Measurements from ENCODE around the gene MAP3K5.

The MAP3K5 gene

DNA sequence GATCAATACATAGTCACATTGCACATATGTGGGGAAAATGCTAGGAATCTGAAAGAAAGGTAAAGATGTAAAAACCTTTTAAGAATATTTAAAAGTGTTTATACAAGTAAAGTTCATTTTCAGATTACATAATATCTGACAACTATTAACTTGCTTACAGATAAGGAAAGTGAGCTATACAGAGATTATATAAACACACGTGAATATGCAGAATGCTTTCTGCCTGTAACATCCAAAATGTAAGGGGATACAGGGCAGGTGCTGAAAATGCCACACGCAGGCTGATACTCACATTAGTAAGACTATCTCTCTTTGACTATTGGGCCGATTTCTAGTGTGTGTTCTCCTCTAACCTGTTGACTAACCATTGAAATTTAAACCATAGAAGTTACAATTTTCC lies 224.1 kb downstream of the MAP3K5 start:
- H3K9ac ChIP-seq (ENCODE audit: low read length): no peak overlapping the region
- no peaks in the 10 kb centered on the region for H3K27me3 ChIP-seq (ENCODE audit: control insufficient read depth, insufficient read depth, low read length)
- no peaks in the 10 kb centered on the region for H3K4me1 ChIP-seq (ENCODE audit: control insufficient read depth, insufficient read depth, low read length)
- H3K4me3 ChIP-seq (ENCODE audit: low read length): no peak overlapping the region
- no peak overlapping the region for H3K27ac ChIP-seq (ENCODE audit: low read depth, low read length)
- H3K36me3 ChIP-seq (ENCODE audit: control insufficient read depth, insufficient read depth, low read length): peaks cover 5% of the 10 kb centered on the region

DNA sequence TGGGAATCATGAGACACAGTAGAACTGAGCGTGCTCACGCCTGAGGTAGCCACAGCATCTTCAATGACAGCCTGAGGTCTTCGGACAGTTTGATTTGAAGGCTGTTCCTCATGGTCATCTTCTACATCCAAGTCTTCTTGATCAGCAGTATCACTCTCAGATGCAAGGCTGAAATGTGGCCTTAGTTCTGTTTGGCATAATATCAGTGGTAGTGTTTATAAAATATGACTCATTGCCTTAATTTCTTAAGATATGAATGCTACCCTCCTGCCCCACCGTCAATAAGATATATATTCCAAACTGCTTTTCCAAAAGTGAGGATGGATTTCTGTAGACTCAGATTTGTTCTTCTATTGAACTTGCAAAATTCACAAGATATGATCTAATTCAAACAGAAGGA lies 224.6 kb downstream of the MAP3K5 start:
- Histone ChIP-seq H3K4me3 (ENCODE audit: low read length) (no peak overlapping the region), H3K27ac (ENCODE audit: low read depth, low read length) (no peak overlapping the region), H3K4me1 (ENCODE audit: control insufficient read depth, insufficient read depth, low read length) (no peaks in the 10 kb centered on the region), H3K36me3 (ENCODE audit: control insufficient read depth, insufficient read depth, low read length) (peaks cover 2% of the 10 kb centered on the region), H3K27me3 (ENCODE audit: control insufficient read depth, insufficient read depth, low read length) (no peaks in the 10 kb centered on the region), H3K9ac (ENCODE audit: low read length) (no peak overlapping the region)

DNA sequence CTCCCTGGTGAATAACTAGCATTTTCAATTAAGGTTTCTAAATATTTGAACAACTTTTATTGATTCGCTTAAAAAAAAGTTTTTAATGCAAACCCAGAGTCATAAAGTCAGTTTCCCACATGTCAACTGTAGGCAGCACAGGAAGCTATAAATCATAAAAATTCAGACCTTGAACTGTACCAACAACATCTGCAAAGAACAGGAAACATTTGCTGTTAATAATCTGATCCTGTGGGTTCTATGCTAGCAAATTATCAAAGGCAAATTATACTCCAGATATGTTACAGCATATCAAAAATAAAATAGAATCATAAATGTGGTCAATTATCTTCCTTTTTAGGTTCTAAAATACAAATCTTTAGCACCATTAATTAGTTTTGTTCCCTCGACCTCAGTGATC lies 225.4 kb downstream of the MAP3K5 start:
- no peaks in the 10 kb centered on the region for H3K4me1 ChIP-seq (ENCODE audit: control insufficient read depth, insufficient read depth, low read length)
- H3K4me3 ChIP-seq (ENCODE audit: low read length): no peak overlapping the region
- H3K9ac ChIP-seq (ENCODE audit: low read length): no peak overlapping the region
- H3K36me3 ChIP-seq (ENCODE audit: control insufficient read depth, insufficient read depth, low read length): peaks cover 2% of the 10 kb centered on the region
- H3K27me3 ChIP-seq (ENCODE audit: control insufficient read depth, insufficient read depth, low read length): no peaks in the 10 kb centered on the region
- H3K27ac ChIP-seq (ENCODE audit: low read depth, low read length): no peak overlapping the region

DNA sequence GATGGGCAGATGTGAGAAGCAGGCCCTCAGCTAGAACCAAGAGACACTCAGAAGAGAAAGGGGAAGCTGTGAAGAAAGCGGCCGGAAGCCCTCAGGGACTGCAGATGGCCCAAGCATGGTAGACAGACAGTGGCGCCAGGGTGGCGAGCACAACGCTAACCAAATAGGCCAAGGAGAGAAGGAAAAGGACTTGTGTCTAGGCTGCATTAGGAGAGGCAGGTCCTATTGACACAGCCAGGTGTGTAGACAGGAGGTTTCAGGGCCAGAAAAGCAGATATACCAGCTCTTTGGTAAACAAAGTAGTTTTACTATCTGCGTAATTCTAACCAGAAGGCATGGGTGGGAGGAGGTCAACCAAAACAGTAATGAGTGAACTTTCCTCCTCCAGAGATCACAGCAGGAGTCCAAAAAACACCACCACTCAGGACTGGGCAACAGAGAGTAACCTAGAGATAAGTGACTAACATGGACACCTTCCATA lies 226.2 kb downstream of the MAP3K5 start:
- Histone ChIP-seq H3K4me1 (ENCODE audit: control insufficient read depth, insufficient read depth, low read length) (no peaks in the 10 kb centered on the region), H3K27ac (ENCODE audit: low read depth, low read length) (no peak overlapping the region), H3K27me3 (ENCODE audit: control insufficient read depth, insufficient read depth, low read length) (no peaks in the 10 kb centered on the region), H3K4me3 (ENCODE audit: low read length) (peak overlapping the region; percentile 11), H3K9ac (ENCODE audit: low read length) (no peak overlapping the region), H3K36me3 (ENCODE audit: control insufficient read depth, insufficient read depth, low read length) (peaks cover 6% of the 10 kb centered on the region)

DNA sequence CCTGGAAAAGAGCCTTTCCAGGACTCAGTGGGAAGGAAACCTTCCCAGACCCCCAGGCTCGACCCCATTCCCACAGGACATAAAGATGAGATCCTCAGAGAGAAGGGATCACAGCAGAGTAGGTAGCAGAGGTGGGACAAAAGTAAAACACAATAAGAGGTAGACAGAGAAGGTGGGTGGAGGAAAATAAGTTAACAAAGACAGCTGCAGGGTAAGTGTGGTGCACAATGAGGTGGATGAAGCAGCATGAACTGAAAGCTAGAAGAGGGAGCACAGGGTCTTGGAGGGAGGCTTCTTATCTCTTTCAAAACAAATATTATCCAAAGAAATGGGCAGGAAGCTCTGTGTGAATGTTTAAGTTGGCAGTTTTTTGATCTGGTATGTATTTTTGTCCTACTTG lies 228.1 kb downstream of the MAP3K5 start:
- H3K27ac ChIP-seq (ENCODE audit: low read depth, low read length): no peak overlapping the region
- H3K4me1 ChIP-seq (ENCODE audit: control insufficient read depth, insufficient read depth, low read length): no peaks in the 10 kb centered on the region

DNA sequence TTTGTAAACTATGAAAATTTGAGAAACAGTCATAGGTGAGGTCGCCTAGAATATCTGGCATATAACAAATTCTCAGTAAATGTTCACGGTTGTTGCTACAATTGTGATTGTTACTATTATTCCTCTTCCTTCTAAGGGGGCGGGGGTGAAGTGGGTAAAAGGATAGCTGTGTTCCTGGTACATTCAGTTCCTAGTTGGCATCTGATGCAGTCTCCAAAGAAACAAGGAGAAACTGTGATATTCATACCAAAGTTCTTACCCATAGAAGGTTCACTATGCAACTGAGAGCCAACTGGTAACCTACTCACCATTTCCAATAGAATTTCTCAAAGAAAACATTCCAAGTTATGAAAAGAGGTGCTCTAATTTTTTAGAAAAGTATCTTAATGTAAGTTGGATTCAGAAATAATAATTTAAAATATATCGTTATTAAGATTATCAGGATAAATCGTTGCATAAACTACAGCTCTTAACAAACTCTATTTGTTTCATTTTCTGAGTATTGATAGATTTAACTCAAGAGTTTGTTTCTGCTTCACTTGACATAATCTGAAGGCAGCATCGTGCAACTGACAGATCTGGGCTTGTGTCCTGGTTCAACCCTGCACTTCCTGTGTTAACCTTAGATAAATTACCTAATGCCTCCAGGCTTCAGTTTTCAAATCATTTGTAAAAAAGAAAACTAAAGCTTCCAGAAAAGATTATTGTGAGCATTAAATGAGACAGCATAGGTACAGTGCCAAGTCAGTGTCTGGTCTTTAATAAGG lies 228.7 kb downstream of the MAP3K5 start:
- no peak overlapping the region for H3K9ac ChIP-seq (ENCODE audit: low read length)

More for the DNA sequence above, 228.1 kb downstream of the MAP3K5 start:
- Histone ChIP-seq H3K9ac (ENCODE audit: low read length) (no peak overlapping the region), H3K4me3 (ENCODE audit: low read length) (no peak overlapping the region), H3K36me3 (ENCODE audit: control insufficient read depth, insufficient read depth, low read length) (peaks cover 6% of the 10 kb centered on the region), H3K27me3 (ENCODE audit: control insufficient read depth, insufficient read depth, low read length) (no peaks in the 10 kb centered on the region)

DNA sequence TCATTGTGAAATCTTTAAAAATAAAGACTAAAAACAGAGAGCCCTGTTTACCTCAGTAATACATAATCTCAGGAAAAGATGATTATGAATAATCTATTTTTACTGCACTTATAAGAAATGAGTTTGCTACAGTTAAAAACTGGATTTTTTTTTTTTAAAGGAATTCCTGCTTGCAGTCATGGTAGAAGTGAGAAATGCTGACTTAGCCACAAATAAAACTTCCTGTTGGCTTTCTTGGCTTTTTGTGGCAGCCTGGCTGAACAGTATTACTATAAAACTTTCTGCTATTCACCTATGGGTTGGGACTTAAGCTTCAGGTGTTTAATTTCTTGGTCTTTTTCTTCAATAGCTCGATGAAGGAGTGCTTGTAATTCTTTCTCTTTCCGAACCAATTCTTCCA lies 230.1 kb downstream of the MAP3K5 start:
- no peak overlapping the region for H3K4me3 ChIP-seq (ENCODE audit: low read length)
- no peak overlapping the region for H3K9ac ChIP-seq (ENCODE audit: low read length)
- H3K4me1 ChIP-seq (ENCODE audit: control insufficient read depth, insufficient read depth, low read length): no peaks in the 10 kb centered on the region
- peaks cover 6% of the 10 kb centered on the region for H3K36me3 ChIP-seq (ENCODE audit: control insufficient read depth, insufficient read depth, low read length)
- H3K27ac ChIP-seq (ENCODE audit: low read depth, low read length): no peak overlapping the region
- no peaks in the 10 kb centered on the region for H3K27me3 ChIP-seq (ENCODE audit: control insufficient read depth, insufficient read depth, low read length)

More for the DNA sequence above, 228.7 kb downstream of the MAP3K5 start:
- H3K27ac ChIP-seq (ENCODE audit: low read depth, low read length): no peak overlapping the region
- peaks cover 6% of the 10 kb centered on the region for H3K36me3 ChIP-seq (ENCODE audit: control insufficient read depth, insufficient read depth, low read length)
- H3K27me3 ChIP-seq (ENCODE audit: control insufficient read depth, insufficient read depth, low read length): no peaks in the 10 kb centered on the region
- H3K4me1 ChIP-seq (ENCODE audit: control insufficient read depth, insufficient read depth, low read length): no peaks in the 10 kb centered on the region
- no peak overlapping the region for H3K4me3 ChIP-seq (ENCODE audit: low read length)

DNA sequence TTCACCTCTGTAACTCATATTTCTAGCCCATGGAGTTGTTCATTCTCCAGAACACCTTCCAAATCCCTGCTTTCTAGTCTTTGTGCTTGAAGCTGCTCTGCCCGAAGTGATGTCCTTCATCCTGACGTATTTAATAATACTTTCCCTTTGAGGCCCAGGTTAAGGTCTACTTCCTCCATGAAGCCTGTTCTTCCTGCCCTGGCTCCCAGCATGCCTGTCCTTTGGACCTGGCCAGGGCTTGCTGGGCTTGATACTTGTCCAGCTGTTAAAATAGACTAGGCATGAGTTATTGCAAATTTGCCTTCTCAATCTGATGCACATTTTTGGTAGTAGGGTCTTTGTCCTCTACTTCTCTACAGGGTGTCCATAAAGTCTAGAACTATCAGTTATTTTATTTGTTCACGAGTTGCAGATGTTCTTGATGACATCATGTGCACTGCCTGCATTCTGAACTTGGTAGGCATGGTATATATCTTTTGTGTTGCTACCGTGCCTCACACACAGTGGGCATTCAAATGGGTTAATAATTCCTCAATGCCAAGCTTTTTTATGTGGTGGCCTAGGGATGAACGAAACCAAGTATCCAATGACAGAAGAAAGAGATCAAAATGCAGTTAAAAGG lies 239.0 kb downstream of the MAP3K5 start:
- Histone ChIP-seq H3K27me3 (ENCODE audit: control insufficient read depth, insufficient read depth, low read length) (no peaks in the 10 kb centered on the region), H3K27ac (ENCODE audit: low read depth, low read length) (no peak overlapping the region), H3K4me3 (ENCODE audit: low read length) (no peak overlapping the region), H3K9ac (ENCODE audit: low read length) (no peak overlapping the region), H3K36me3 (ENCODE audit: control insufficient read depth, insufficient read depth, low read length) (no peaks in the 10 kb centered on the region), H3K4me1 (ENCODE audit: control insufficient read depth, insufficient read depth, low read length) (peaks cover 2% of the 10 kb centered on the region)

DNA sequence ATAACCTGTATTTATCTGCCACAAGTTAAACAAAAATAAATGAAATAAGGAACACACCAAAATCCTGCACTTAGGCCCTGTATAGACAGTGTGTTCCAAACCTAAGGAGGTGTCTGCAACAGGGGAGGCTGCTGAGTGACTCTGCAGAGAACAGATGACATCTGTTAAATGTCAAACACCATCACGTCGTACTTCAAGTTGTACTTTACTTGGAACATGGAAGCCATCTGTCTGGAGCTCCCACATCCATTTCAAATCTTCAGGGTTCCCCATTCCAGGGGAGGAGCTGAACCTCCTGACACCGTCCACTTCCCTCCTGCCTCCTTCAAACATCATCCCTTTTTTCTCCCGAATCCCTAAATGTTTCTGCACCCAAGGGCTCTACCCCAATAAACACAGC lies 240.2 kb downstream of the MAP3K5 start:
- H3K27ac ChIP-seq (ENCODE audit: low read depth, low read length): no peak overlapping the region
- H3K27me3 ChIP-seq (ENCODE audit: control insufficient read depth, insufficient read depth, low read length): no peaks in the 10 kb centered on the region
- no peak overlapping the region for H3K9ac ChIP-seq (ENCODE audit: low read length)
- H3K4me1 ChIP-seq (ENCODE audit: control insufficient read depth, insufficient read depth, low read length): peaks cover 2% of the 10 kb centered on the region
- no peak overlapping the region for H3K4me3 ChIP-seq (ENCODE audit: low read length)
- H3K36me3 ChIP-seq (ENCODE audit: control insufficient read depth, insufficient read depth, low read length): no peaks in the 10 kb centered on the region

DNA sequence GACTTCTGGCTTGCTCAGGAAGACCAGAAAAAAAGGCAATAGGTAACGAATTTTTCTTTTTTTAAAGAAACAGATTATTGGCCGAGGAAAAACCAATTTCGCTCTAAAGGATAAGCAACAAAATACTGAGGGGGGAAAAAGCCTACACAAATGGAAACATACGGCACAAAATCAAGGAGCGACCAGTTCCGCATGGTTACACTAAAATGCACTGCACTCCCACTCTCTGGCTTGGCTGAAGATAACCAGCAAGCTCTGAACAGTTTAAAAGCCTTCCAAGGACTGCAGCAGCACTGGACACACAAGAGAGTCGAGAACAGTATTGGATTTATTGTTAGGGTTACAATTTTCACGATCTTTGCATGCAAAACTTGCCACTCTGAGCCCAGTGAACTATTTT lies 241.2 kb downstream of the MAP3K5 start:
- Histone ChIP-seq H3K4me1 (ENCODE audit: control insufficient read depth, insufficient read depth, low read length) (peaks cover 2% of the 10 kb centered on the region), H3K4me3 (ENCODE audit: low read length) (peak overlapping the region; percentile 75), H3K27me3 (ENCODE audit: control insufficient read depth, insufficient read depth, low read length) (no peaks in the 10 kb centered on the region), H3K36me3 (ENCODE audit: control insufficient read depth, insufficient read depth, low read length) (no peaks in the 10 kb centered on the region), H3K9ac (ENCODE audit: low read length) (no peak overlapping the region), H3K27ac (ENCODE audit: low read depth, low read length) (no peak overlapping the region)

DNA sequence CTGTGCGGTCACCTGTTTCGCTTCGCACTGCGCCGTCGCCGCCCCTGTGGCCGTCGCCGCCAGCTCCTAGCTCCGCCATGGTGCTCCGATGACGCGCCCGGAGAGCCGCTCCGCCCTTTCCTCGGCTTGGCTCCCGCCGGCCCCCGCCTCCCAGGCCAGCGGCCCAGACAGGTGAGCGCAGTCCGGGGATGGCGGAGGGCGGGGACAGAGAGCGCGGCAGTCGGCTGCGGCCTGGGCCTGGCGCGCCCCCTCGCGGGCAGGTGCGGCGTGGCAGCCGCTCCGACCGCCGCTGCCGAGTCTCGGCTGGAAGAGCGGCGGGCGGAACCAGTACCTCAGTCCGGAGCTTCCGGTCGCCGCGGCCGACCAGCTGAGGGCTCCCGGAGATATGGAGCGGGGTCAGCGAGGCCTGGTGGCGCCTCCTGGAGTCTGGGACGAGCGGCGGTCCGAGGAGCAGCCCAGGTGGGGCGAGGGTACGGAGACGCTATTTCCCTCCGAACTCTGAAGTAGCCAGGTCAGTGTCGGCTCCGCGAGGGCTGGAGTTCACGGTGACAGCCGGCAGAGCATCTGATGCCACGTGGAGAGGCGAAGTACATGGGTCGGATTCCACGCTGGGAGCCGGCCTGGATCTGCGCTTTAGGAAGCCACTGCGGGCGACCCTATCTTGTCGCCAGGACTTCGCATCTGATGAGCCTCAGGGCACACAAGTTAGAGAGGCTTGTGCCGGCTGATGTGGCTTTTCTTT lies 241.8 kb downstream of the MAP3K5 start, which contains the start of gene MAP7:
TSS of gene MAP7 (minus strand) at position 93 of the 742 bp plus-strand sequence. CDS start at position 79, 14 bp downstream.
- Histone ChIP-seq H3K27me3 (ENCODE audit: control insufficient read depth, insufficient read depth, low read length) (no peaks in the 10 kb centered on the region), H3K4me1 (ENCODE audit: control insufficient read depth, insufficient read depth, low read length) (peaks cover 2% of the 10 kb centered on the region), H3K27ac (ENCODE audit: low read depth, low read length) (no peak within 1 kb of the TSS), H3K4me3 (ENCODE audit: low read length) (peak within 1 kb of the TSS; percentile 75), H3K9ac (ENCODE audit: low read length) (peak within 1 kb of the TSS; percentile 5), H3K36me3 (ENCODE audit: control insufficient read depth, insufficient read depth, low read length) (no peaks in the 10 kb centered on the region)

DNA sequence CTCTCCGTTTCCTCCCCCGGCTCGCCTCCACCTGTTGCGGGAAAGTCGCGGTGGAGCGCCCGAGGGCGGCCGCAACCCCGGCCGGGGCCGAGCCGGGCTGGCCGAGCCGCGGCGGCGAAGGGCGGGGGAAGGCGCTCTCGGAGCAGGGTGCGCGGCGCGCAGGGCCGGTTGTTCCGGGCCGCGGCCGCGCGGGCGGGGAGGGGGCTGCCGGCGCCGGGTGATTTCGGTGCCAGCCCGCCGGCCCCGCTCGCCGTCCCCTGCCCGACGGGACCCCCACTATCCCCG lies 242.3 kb downstream of the MAP3K5 start:
- peak overlapping the region; percentile 5 for H3K9ac ChIP-seq (ENCODE audit: low read length)
- peak overlapping the region; percentile 75 for H3K4me3 ChIP-seq (ENCODE audit: low read length)
- H3K27ac ChIP-seq (ENCODE audit: low read depth, low read length): no peak overlapping the region
- no peaks in the 10 kb centered on the region for H3K27me3 ChIP-seq (ENCODE audit: control insufficient read depth, insufficient read depth, low read length)
- H3K36me3 ChIP-seq (ENCODE audit: control insufficient read depth, insufficient read depth, low read length): no peaks in the 10 kb centered on the region
- H3K4me1 ChIP-seq (ENCODE audit: control insufficient read depth, insufficient read depth, low read length): peaks cover 2% of the 10 kb centered on the region
